K562 (cell line): ENCODE results near the gene C1orf116. TPM values are rescaled to one million over a fixed set of nuclear protein-coding genes. Genes with fewer than 3 reads are reported as not detected.

Experiments
- BCOR ChIP-seq: fragments of 450-650 bp; IDR thresholded peaks from 2 replicates; pipeline ENCODE4 v1.6.1; 2016
- CAMTA2 ChIP-seq: fragments of 250-450 bp; sonication (Bioruptor Pico); conservative IDR thresholded peaks from 2 replicates; pipeline ENCODE4 v1.5.1; 2022
- CEBPB ChIP-seq: fragments of 450-650 bp; IDR thresholded peaks from 2 replicates; pipeline ENCODE4 v1.6.1; 2016; ENCODE audit warnings: missing genetic modification characterization, missing compliant biosample characterization
- CREB3 ChIP-seq: fragments of 450-650 bp; conservative IDR thresholded peaks from 2 replicates; pipeline ENCODE4 v1.6.1; 2016; ENCODE audit warnings: missing genetic modification characterization, low read depth, mild to moderate bottlenecking, missing compliant biosample characterization, moderate library complexity
- ELF2 ChIP-seq: fragments of 250-450 bp; sonication (Bioruptor Pico); IDR thresholded peaks from 2 replicates; pipeline ENCODE4 v1.5.0; 2021; ENCODE audit warnings: mild to moderate bottlenecking
- FOSL1 ChIP-seq: fragments of 200-800 bp; sonication (Bioruptor generic); conservative IDR thresholded peaks from 2 replicates; pipeline ENCODE4 v1.6.1; 2016; ENCODE audit warnings: missing genetic modification characterization, missing compliant biosample characterization
- HINFP ChIP-seq: fragments of 450-650 bp; conservative IDR thresholded peaks from 2 replicates; pipeline ENCODE4 v1.6.1; 2016; ENCODE audit warnings: missing genetic modification characterization, low read depth, mild to moderate bottlenecking, control low read depth, missing compliant biosample characterization
- HMG20B ChIP-seq: fragments of 250-450 bp; sonication (Bioruptor Pico); IDR thresholded peaks from 2 replicates; pipeline ENCODE4 v1.5.0; 2021; ENCODE audit warnings: mild to moderate bottlenecking
- KDM1A ChIP-seq, 2 experiments: fragments of 450-650 bp; IDR thresholded peaks; 2 replicates each; pipeline ENCODE4 v1.6.1; 2016; ENCODE audit warnings: mild to moderate bottlenecking in 2 of 2
- L3MBTL2 ChIP-seq: fragments of 450-650 bp; IDR thresholded peaks from 2 replicates; pipeline ENCODE4 v1.6.1; 2016; ENCODE audit warnings: mild to moderate bottlenecking, moderate library complexity
- NR2F6 ChIP-seq: fragments of 450-650 bp; formaldehyde crosslinking; IDR thresholded peaks from 2 replicates; pipeline ENCODE4 v1.4.0; 2020; ENCODE audit warnings: mild to moderate bottlenecking
- POLR2H ChIP-seq: IDR thresholded peaks from 2 replicates; pipeline ENCODE4 v1.6.1; 2016; ENCODE audit warnings: missing genetic modification characterization, low read depth, mild to moderate bottlenecking, control low read depth, missing compliant biosample characterization, moderate library complexity
- RBM34 ChIP-seq: fragments of 200-400 bp; formaldehyde crosslinking; IDR thresholded peaks from 2 replicates; pipeline ENCODE4 v1.6.1; 2018; ENCODE audit warnings: low read length, borderline replicate concordance; ENCODE audit not compliant: insufficient read depth
- RFX5 ChIP-seq: IDR thresholded peaks from 2 replicates; pipeline ENCODE4 v1.6.1; 2011; ENCODE audit warnings: low read depth, mild to moderate bottlenecking, improper control_type of control experiment, low read length
- RNF219 ChIP-seq: fragments of 250-450 bp; sonication (Bioruptor Pico); IDR thresholded peaks from 2 replicates; pipeline ENCODE4 v1.5.0; 2022; ENCODE audit warnings: mild to moderate bottlenecking
- SAFB2 ChIP-seq: fragments of 200-400 bp; formaldehyde crosslinking; IDR thresholded peaks from 2 replicates; pipeline ENCODE4 v1.6.1; 2018; ENCODE audit warnings: borderline replicate concordance, low read length, low read depth, moderate library complexity; ENCODE audit not compliant: severe bottlenecking
- SIN3B ChIP-seq: fragments of 450-650 bp; IDR thresholded peaks from 2 replicates; pipeline ENCODE4 v1.6.1; 2017; ENCODE audit warnings: low read depth, mild to moderate bottlenecking, moderate library complexity
- SMAD1 ChIP-seq: fragments of 150-350 bp; IDR thresholded peaks from 2 replicates; pipeline ENCODE4 v1.6.1; 2014; ENCODE audit warnings: low read length, low read depth; ENCODE audit not compliant: partially characterized antibody
- SNAPC5 ChIP-seq: fragments of 250-450 bp; sonication (Bioruptor Pico); IDR thresholded peaks from 2 replicates; pipeline ENCODE4 v1.8.0; 2021; ENCODE audit warnings: moderate library complexity, mild to moderate bottlenecking, inconsistent platforms
- STAT5B ChIP-seq: fragments of 250-450 bp; sonication (Bioruptor Pico); IDR thresholded peaks from 2 replicates; pipeline ENCODE4 v1.8.0; 2021; ENCODE audit warnings: mild to moderate bottlenecking, inconsistent platforms
- ZFP30 ChIP-seq: fragments of 250-450 bp; sonication (Bioruptor Pico); IDR thresholded peaks from 2 replicates; pipeline ENCODE4 v1.8.0; 2022; ENCODE audit warnings: moderate library complexity, mild to moderate bottlenecking, inconsistent platforms, borderline replicate concordance
- ZNF239 ChIP-seq: fragments of 250-450 bp; sonication (Bioruptor Pico); IDR thresholded peaks from 2 replicates; pipeline ENCODE4 v1.4.0; 2020; ENCODE audit warnings: mild to moderate bottlenecking
- ZNF311 ChIP-seq: fragments of 250-450 bp; sonication (Bioruptor Pico); IDR thresholded peaks from 2 replicates; pipeline ENCODE4 v1.4.0; 2020; ENCODE audit warnings: mild to moderate bottlenecking, moderate library complexity
- ZNF384 ChIP-seq: IDR thresholded peaks from 2 replicates; pipeline ENCODE4 v1.6.1; 2012; ENCODE audit warnings: low read depth, low read length, improper control_type of control experiment
- ZNF766 ChIP-seq: fragments of 200-800 bp; sonication (Bioruptor generic); conservative IDR thresholded peaks from 2 replicates; pipeline ENCODE4 v1.6.1; 2016; ENCODE audit warnings: missing genetic modification characterization, missing compliant biosample characterization
- polyA plus RNA-seq, 8 experiments: library from polyadenylated mRNA; depleted of rRNA in 4 of 8; stranded (reverse) in 5 of 8; unstranded in 3 of 8; fragments of >200 nt; fragmentation: Nextera tagmentation in 2 of 8; fragmentation: Illumina TruSeq in 1 of 8; extraction: Ambion mirVana in 2 of 8; extraction: Trizol in 1 of 8; gene quantifications; 2 replicates each; pipeline versions ENCODE4 v1.2.1 to v1.2.3, GENCODE V29; 2011 to 2014; ENCODE audit warnings: inconsistent platforms in 1 of 8, missing spikeins in 1 of 8
- total RNA-seq, 7 experiments: library from RNA; depleted of rRNA in 6 of 7; stranded (reverse); fragments of >200 nt in 6 of 7; fragmentation: Illumina TruSeq in 2 of 7; extraction: Trizol in 2 of 7; gene quantifications; 2 replicates each; pipeline versions ENCODE4 v1.2.1 to v1.2.3, GENCODE V29; 2011 to 2021; ENCODE audit warnings: low replicate concordance in 1 of 7

The C1orf116 gene
- total and polyA plus RNA-seq, 9 of the 15 experiments (the other 6 are each of a cell fraction or from before 2014, with no cell fraction given) = 0.62 to 3.0 (median 0.95) TPM

GRCh38 chr1:207077470-207078377, 45.2 kb upstream of the C1orf116 start (continued):
- TF ChIP-seq HINFP (tag) (no peak), ELF2 (CRISPR knock-in tag) (no peak), L3MBTL2 (peak; percentile 72), CEBPB (tag) (peak; percentile 80), ZNF766 (CRISPR knock-in tag) (no peak), HMG20B (no peak), CREB3 (no peak), NR2F6 (CRISPR knock-in tag) (no peak), KDM1A (IDR thresholded peaks at IDR 0.05) (peak in 1 of 2 experiments; percentile 46; a peak in 1 of 4 replicates), POLR2H (tag) (no peak), FOSL1 (peak; percentile 24; the same call in 1 of the 2 replicates), RNF219 (CRISPR knock-in tag) (no peak; the same call in 1 of the 2 replicates), ZNF384 (no peak), SMAD1 (no peak), RFX5 (peak; percentile 33; the same call in 1 of the 2 replicates), ZNF239 (CRISPR knock-in tag) (no peak), RBM34 (no peak), STAT5B (CRISPR knock-in tag) (no peak), BCOR (no peak), SNAPC5 (CRISPR knock-in tag) (no peak), SIN3B (no peak), CAMTA2 (no peak), SAFB2 (no peak), ZNF311 (CRISPR knock-in tag) (no peak), ZFP30 (CRISPR knock-in tag) (no peak)
